H9 (cell line): ENCODE data around the gene APOM. TPM values are rescaled to one million over a fixed set of nuclear protein-coding genes. Genes with fewer than 3 reads are reported as not detected.

ENCODE experiments used
- DNase-seq: peaks from one replicate; pipeline ENCODE4 v3.0.0-alpha.2; 2017
- H2AFZ ChIP-seq: one replicate; pipeline ENCODE4 v1.6.1; 2013; ENCODE audit warnings: mild to moderate bottlenecking, low read length, control low read depth, moderate library complexity
- H2AK5ac ChIP-seq: 2 replicates; pipeline ENCODE4 v1.6.1; 2013; ENCODE audit warnings: low read length, control low read depth, mixed read lengths; ENCODE audit not compliant: insufficient read length
- H2BK120ac ChIP-seq: one replicate; pipeline ENCODE4 v1.6.1; 2013; ENCODE audit warnings: low read depth, mild to moderate bottlenecking, low read length, control low read depth, inconsistent platforms; ENCODE audit not compliant: poor library complexity, severe bottlenecking
- H2BK12ac ChIP-seq: 2 replicates; pipeline ENCODE4 v1.6.1; 2013; ENCODE audit warnings: low read length, control low read depth, mixed read lengths, low read depth; ENCODE audit not compliant: insufficient read length
- H2BK15ac ChIP-seq: 2 replicates; pipeline ENCODE4 v1.6.1; 2013; ENCODE audit warnings: low read depth, low read length, control low read depth
- H2BK20ac ChIP-seq: one replicate; pipeline ENCODE4 v1.6.1; 2013; ENCODE audit warnings: low read depth, mild to moderate bottlenecking, low read length, control low read depth, inconsistent platforms; ENCODE audit not compliant: poor library complexity, severe bottlenecking
- H2BK5ac ChIP-seq: 2 replicates; pipeline ENCODE4 v1.6.1; 2013; ENCODE audit warnings: low read length, control low read depth, mixed read lengths; ENCODE audit not compliant: insufficient read length
- H3K14ac ChIP-seq: 2 replicates; pipeline ENCODE4 v1.6.1; 2013; ENCODE audit warnings: low read length, control low read depth; ENCODE audit not compliant: insufficient read depth
- H3K18ac ChIP-seq: 2 replicates; pipeline ENCODE4 v1.6.1; 2013; ENCODE audit warnings: low read depth, mild to moderate bottlenecking, mixed read lengths, low read length, control low read depth; ENCODE audit not compliant: insufficient read length
- H3K23ac ChIP-seq: 2 replicates; pipeline ENCODE4 v1.6.1; 2013; ENCODE audit warnings: low read length, control low read depth, mixed read lengths, low read depth; ENCODE audit not compliant: insufficient read length
- H3K23me2 ChIP-seq: 2 replicates; pipeline ENCODE4 v1.6.1; 2013; ENCODE audit warnings: low read depth, mild to moderate bottlenecking, mixed read lengths, low read length, control low read depth; ENCODE audit not compliant: insufficient read length, poor library complexity, severe bottlenecking
- H3K27ac ChIP-seq: 2 replicates; pipeline ENCODE4 v1.5.1; 2013; ENCODE audit warnings: low read length, control low read depth, mixed read lengths, low read depth; ENCODE audit not compliant: insufficient read length
- H3K27me3 ChIP-seq: 2 replicates; pipeline ENCODE4 v1.6.1; 2013; ENCODE audit warnings: low read length, control low read depth, inconsistent platforms; ENCODE audit not compliant: insufficient read depth
- H3K4ac ChIP-seq: 2 replicates; pipeline ENCODE4 v1.6.1; 2013; ENCODE audit warnings: low read depth, mild to moderate bottlenecking, control low read depth, inconsistent platforms, low read length, moderate library complexity
- H3K4me1 ChIP-seq: 2 replicates; pipeline ENCODE4 v1.6.1; 2013; ENCODE audit warnings: low read length, control low read depth, inconsistent platforms; ENCODE audit not compliant: insufficient read depth
- H3K4me2 ChIP-seq: 2 replicates; pipeline ENCODE4 v1.6.1; 2013; ENCODE audit warnings: low read length, control low read depth, mixed read lengths; ENCODE audit not compliant: insufficient read length, insufficient read depth
- H3K56ac ChIP-seq: 2 replicates; pipeline ENCODE4 v1.6.1; 2013; ENCODE audit warnings: low read depth, mild to moderate bottlenecking, mixed read lengths, low read length, control low read depth; ENCODE audit not compliant: insufficient read length
- H3K79me1 ChIP-seq: 2 replicates; pipeline ENCODE4 v1.6.1; 2013; ENCODE audit warnings: low read depth, mild to moderate bottlenecking, moderate library complexity, low read length, control low read depth, inconsistent platforms; ENCODE audit not compliant: insufficient read depth, poor library complexity, severe bottlenecking
- H3K79me2 ChIP-seq: 2 replicates; pipeline ENCODE4 v1.6.1; 2013; ENCODE audit warnings: low read length, control low read depth, inconsistent platforms; ENCODE audit not compliant: insufficient read depth
- H3K9ac ChIP-seq: 2 replicates; pipeline ENCODE4 v1.6.1; 2013; ENCODE audit warnings: low read length, control low read depth, mixed read lengths; ENCODE audit not compliant: insufficient read length; ENCODE audit errors: extremely low read depth
- H3K9me3 ChIP-seq: one replicate; pipeline ENCODE4 v1.6.1; 2013; ENCODE audit warnings: low read depth, low read length, inconsistent platforms; ENCODE audit not compliant: control insufficient read depth
- H3T11ph ChIP-seq: one replicate; pipeline ENCODE4 v1.6.1; 2013; ENCODE audit warnings: mild to moderate bottlenecking, low read length, control low read depth, inconsistent platforms
- H4K20me1 ChIP-seq: one replicate; pipeline ENCODE4 v1.6.1; 2013; ENCODE audit not compliant: control insufficient read depth, insufficient read length, insufficient read depth
- H4K5ac ChIP-seq: 2 replicates; pipeline ENCODE4 v1.6.1; 2013; ENCODE audit warnings: low read depth, mild to moderate bottlenecking, mixed read lengths, low read length, control low read depth; ENCODE audit not compliant: insufficient read length
- H4K8ac ChIP-seq: replicated peaks from 2 replicates; pipeline ENCODE4 v1.6.1; 2013; ENCODE audit warnings: low read length, control low read depth, mixed read lengths, low read depth; ENCODE audit not compliant: insufficient read length
- H4K91ac ChIP-seq: 2 replicates; pipeline ENCODE4 v1.6.1; 2013; ENCODE audit warnings: low read depth, mild to moderate bottlenecking, moderate library complexity, mixed read lengths, low read length, control low read depth; ENCODE audit not compliant: insufficient read length
- H3K27ac Mint-ChIP-seq, 3 experiments: 2 replicates in 2 of 3; 3 replicates in 1 of 3; pipeline ENCODE4 v1.8.0; 2020 to 2021; ENCODE audit warnings: mixed read lengths in 3 of 3, mild to moderate bottlenecking in 1 of 3, moderate library complexity in 1 of 3
- H3K27me3 Mint-ChIP-seq: 2 replicates; pipeline ENCODE4 v1.8.0; 2021; ENCODE audit warnings: low read depth, mild to moderate bottlenecking, moderate library complexity, mixed read lengths
- H3K36me3 Mint-ChIP-seq, 3 experiments: 2 replicates in 2 of 3; 3 replicates in 1 of 3; pipeline ENCODE4 v1.8.0; 2020 to 2021; ENCODE audit warnings: low read depth in 3 of 3, mixed read lengths in 3 of 3; ENCODE audit not compliant: insufficient read depth in 1 of 3
- H3K4me1 Mint-ChIP-seq, 2 experiments: 2 replicates each; pipeline ENCODE4 v1.8.0; 2020; ENCODE audit warnings: mixed read lengths in 2 of 2
- H3K4me3 Mint-ChIP-seq, 2 experiments: 2 replicates in 1 of 2; 3 replicates in 1 of 2; pipeline ENCODE4 v1.8.0; 2020 to 2021; ENCODE audit warnings: mild to moderate bottlenecking in 2 of 2, mixed read lengths in 2 of 2, moderate library complexity in 1 of 2
- H3K9me3 Mint-ChIP-seq, 2 experiments: 2 replicates in 1 of 2; 3 replicates in 1 of 2; pipeline ENCODE4 v1.8.0; 2020; ENCODE audit warnings: mild to moderate bottlenecking in 2 of 2, mixed read lengths in 2 of 2, moderate library complexity in 1 of 2
- CTCF ChIP-seq: fragments of 200-600 bp; sonication (generic); conservative IDR thresholded peaks from 3 replicates; pipeline ENCODE4 v1.8.0; 2021; ENCODE audit warnings: antibody characterized with exemption, mild to moderate bottlenecking
- WGBS: extraction: QIAGEN DNeasy Blood & Tissue Kit; methylation state at CpG from one replicate; pipeline ENCODE4 v1.1.7; 2013; ENCODE audit warnings: missing lambda C conversion rate, low lambda C conversion rate, mixed read lengths; ENCODE audit not compliant: insufficient read length; ENCODE audit errors: extremely low coverage; 5-methylcytosine and 5-hydroxymethylcytosine counted together
- total RNA-seq: library from RNA; stranded (reverse); gene quantifications from 2 replicates; pipeline ENCODE4 v1.2.1, GENCODE V29; 2021

The APOM gene
- total RNA-seq, 1 experiment from 2014 or later: 3.6 TPM

GRCh38 chr6:31666337-31666965 is 10.8 kb downstream of the APOM start:
- TF ChIP-seq CTCF: no peak
- H3K23me2 ChIP-seq: peaks cover 19% of the 10 kb centered on the region
- H2BK120ac ChIP-seq: no peak overlapping the region
- no peak overlapping the region for H4K91ac ChIP-seq
- DNase-seq: no peak
- no peak overlapping the region for H3K56ac ChIP-seq
- H2BK5ac ChIP-seq: no peak overlapping the region
- no peaks in the 10 kb centered on the region for H3K9me3 ChIP-seq
- H2BK12ac ChIP-seq: no peak overlapping the region
- Mint-ChIP-seq H3K4me3 (peak overlapping the region; percentile 99), H3K4me1 (peaks cover 25 to 29% of the 10 kb centered on the region in 2 experiments), H3K9me3 (no peaks in the 10 kb centered on the region), H3K36me3 (peaks cover 50 to 85% (median 78%) of the 10 kb centered on the region in 3 experiments), H3K27ac (peak overlapping the region; percentile 93 to 99 (median 96)), H3K27me3 (no peaks in the 10 kb centered on the region)
- H3K79me2 ChIP-seq: peaks cover 6% of the 10 kb centered on the region; the same call in 1 of the 2 replicates
- H3K18ac ChIP-seq: no peak overlapping the region
- no peak overlapping the region for H2BK20ac ChIP-seq
- WGBS: no CpG with 5 or more reads among the region's 15 CpGs
- H3K14ac ChIP-seq: peak overlapping the region; percentile 48
- H3K27ac ChIP-seq: no peak overlapping the region
- no peak overlapping the region for H3T11ph ChIP-seq
- no peaks in the 10 kb centered on the region for H4K20me1 ChIP-seq
- H3K4ac ChIP-seq: no peak overlapping the region
- H4K5ac ChIP-seq: no peak overlapping the region
- no peaks in the 10 kb centered on the region for H3K27me3 ChIP-seq
- peak overlapping the region; percentile 62 for H3K9ac ChIP-seq
- peak overlapping the region; percentile 90 for H3K4me2 ChIP-seq
- H2AK5ac ChIP-seq: no peak overlapping the region
- H3K4me1 ChIP-seq: no peaks in the 10 kb centered on the region
- peaks cover 11% of the 10 kb centered on the region for H3K79me1 ChIP-seq
- no peak overlapping the region for H2BK15ac ChIP-seq
- H3K23ac ChIP-seq: no peak overlapping the region
- H2AFZ ChIP-seq: no peak overlapping the region
- no peak overlapping the region for H4K8ac ChIP-seq
